ENCODE data around the gene LAMC1.

- TF ChIP-seq CTCF (conservative IDR thresholded peaks at IDR 0.05; ENCODE audit: low read depth, low read length) = no peak
- TF ChIP-seq EZH2 (IDR thresholded peaks at IDR 0.05; ENCODE audit: borderline replicate concordance, low read depth, low read length, poor library complexity, severe bottlenecking) = no peak
Measured at GRCh38 chr1:183058851-183059502, 35.8 kb downstream of the LAMC1 start.

Measured in A673 (cell line).